DMS79 (cell line): ENCODE results near the gene USP3.
A peak's percentile ranks its signal among the peaks of the same experiment; 100 is the strongest.

ENCODE experiments used
- DNase-seq: peaks from one replicate; lab custom pipeline; 2025; lab: John Stamatoyannopoulos, UW

Gene USP3

GRCh38 chr15:63504247-63504978 lies at the start of gene USP3:
TSS of gene USP3 (plus strand) at chr15:63504593. CDS start at chr15:63504740, 147 bp downstream.
- peak; percentile 74 for DNase-seq

GRCh38 chr15:63456258-63456657 lies 48.1 kb upstream of the USP3 start:
- DNase-seq: no peak

GRCh38 chr15:63457379-63457778 lies 47.0 kb upstream of the USP3 start:
- no peak for DNase-seq

GRCh38 chr15:63458026-63458425 lies 46.4 kb upstream of the USP3 start:
- DNase-seq: no peak

- no peak for DNase-seq
Measured at GRCh38 chr15:63458794-63459395, 45.5 kb upstream of the USP3 start.

- no peak for DNase-seq
Measured at GRCh38 chr15:63460210-63461155, 43.9 kb upstream of the USP3 start.

- DNase-seq: no peak
Measured at GRCh38 chr15:63461230-63461985, 43.0 kb upstream of the USP3 start.

GRCh38 chr15:63462088-63462487 lies 42.3 kb upstream of the USP3 start:
- no peak for DNase-seq

GRCh38 chr15:63463036-63463435 lies 41.4 kb upstream of the USP3 start:
- DNase-seq: no peak

GRCh38 chr15:63463793-63464192 lies 40.6 kb upstream of the USP3 start:
- DNase-seq: no peak

GRCh38 chr15:63465104-63465503 lies 39.3 kb upstream of the USP3 start:
- no peak for DNase-seq

- DNase-seq: no peak
Measured at GRCh38 chr15:63466378-63467192, 37.8 kb upstream of the USP3 start.

- DNase-seq: no peak
Measured at GRCh38 chr15:63469190-63469589, 35.2 kb upstream of the USP3 start.

- no peak for DNase-seq
Measured at GRCh38 chr15:63469984-63470383, 34.4 kb upstream of the USP3 start.

GRCh38 chr15:63473007-63473748 lies 31.2 kb upstream of the USP3 start:
- DNase-seq: peak; percentile 54

- no peak for DNase-seq
Measured at GRCh38 chr15:63473749-63473998, 30.7 kb upstream of the USP3 start.

GRCh38 chr15:63473999-63474809 lies 30.2 kb upstream of the USP3 start:
- no peak for DNase-seq

GRCh38 chr15:63474810-63475316 lies 29.5 kb upstream of the USP3 start:
- no peak for DNase-seq

- DNase-seq: no peak
Measured at GRCh38 chr15:63475707-63476106, 28.7 kb upstream of the USP3 start.

- no peak for DNase-seq
Measured at GRCh38 chr15:63476229-63476632, 28.2 kb upstream of the USP3 start.
